Body of pancreas (tissue), 4 donors: ENCODE measurements around the gene GLIS1. TPM values are rescaled to one million over a fixed set of nuclear protein-coding genes. Genes with fewer than 3 reads are reported as not detected.

ENCODE experiments used
- ATAC-seq: fragments of 150-250 bp; one replicate; pipeline ENCODE4 v1.9.1; 2016
- DNase-seq, 4 donors: peaks; one replicate each; pipeline ENCODE4 v3.0.0-alpha.2; 2019
- H3K27ac ChIP-seq, 4 donors: fragments of 200-600 bp; sonication (generic); 1 replicate in 3 of 4; 2 replicates in 1 of 4; pipeline versions ENCODE4 v1.5.1 to v1.6.1; 2016 to 2019; ENCODE audit warnings: mild to moderate bottlenecking in 1 of 4, mixed read lengths in 1 of 4, moderate library complexity in 1 of 4
- H3K27me3 ChIP-seq, 2 donors: fragments of 200-600 bp; sonication (generic); one replicate each; pipeline ENCODE4 v1.6.0; 2016; ENCODE audit warnings: mild to moderate bottlenecking in 1 of 2
- H3K36me3 ChIP-seq, 2 donors: fragments of 200-600 bp; sonication (generic); replicated peaks in 1 of 2; 2 replicates each; pipeline ENCODE4 v1.5.1; 2016; ENCODE audit warnings: low read depth in 2 of 2; ENCODE audit not compliant: insufficient read depth in 1 of 2
- H3K4me1 ChIP-seq: fragments of 200-600 bp; sonication (generic); one replicate; pipeline ENCODE4 v1.6.0; 2016
- H3K4me3 ChIP-seq, 2 donors: fragments of 200-600 bp; sonication (generic); 1 replicate in 1 of 2; 2 replicates in 1 of 2; pipeline ENCODE4 v1.5.1; 2016 to 2019
- H3K9me3 ChIP-seq, 3 donors: fragments of 200-600 bp; sonication (generic); 1 replicate in 2 of 3; 2 replicates in 1 of 3; pipeline ENCODE4 v1.5.1; 2016
- POLR2A ChIP-seq, 3 donors: fragments of 450-650 bp; IDR thresholded peaks; one replicate each; pipeline ENCODE4 v1.6.1; 2016; ENCODE audit warnings: antibody characterized with exemption in 3 of 3, mild to moderate bottlenecking in 2 of 3
- whole genome bisulfite sequencing, 2 donors: methylation state at CpG; one replicate each; pipeline ENCODE4 v1.1.5; 2017; 5-methylcytosine and 5-hydroxymethylcytosine counted together
- intact Hi-C: fragments of 100-400 bp; cut with DNase I; formaldehyde crosslinking; loops from one replicate; pipeline ENCODE4 v1.15.1; 2023
- total RNA-seq, 2 donors: library from RNA; depleted of rRNA; stranded (reverse); fragments of >200 nt; gene quantifications; one replicate each; pipeline ENCODE4 v1.1.0, GENCODE V29; 2016
- TF ChIP-seq, protein P1 (sequence below), 7 experiments: fragments of 450-650 bp in 4 of 7; fragments of 200-600 bp in 3 of 7; sonication (generic) in 3 of 7; IDR thresholded peaks; one replicate each; pipeline ENCODE4 v1.5.1; 2016 to 2019; ENCODE audit warnings: antibody characterized with exemption in 7 of 7

Gene GLIS1
- total RNA-seq, 2 donors from 2014 or later: 0.33 TPM; not detected in 1

DNA sequence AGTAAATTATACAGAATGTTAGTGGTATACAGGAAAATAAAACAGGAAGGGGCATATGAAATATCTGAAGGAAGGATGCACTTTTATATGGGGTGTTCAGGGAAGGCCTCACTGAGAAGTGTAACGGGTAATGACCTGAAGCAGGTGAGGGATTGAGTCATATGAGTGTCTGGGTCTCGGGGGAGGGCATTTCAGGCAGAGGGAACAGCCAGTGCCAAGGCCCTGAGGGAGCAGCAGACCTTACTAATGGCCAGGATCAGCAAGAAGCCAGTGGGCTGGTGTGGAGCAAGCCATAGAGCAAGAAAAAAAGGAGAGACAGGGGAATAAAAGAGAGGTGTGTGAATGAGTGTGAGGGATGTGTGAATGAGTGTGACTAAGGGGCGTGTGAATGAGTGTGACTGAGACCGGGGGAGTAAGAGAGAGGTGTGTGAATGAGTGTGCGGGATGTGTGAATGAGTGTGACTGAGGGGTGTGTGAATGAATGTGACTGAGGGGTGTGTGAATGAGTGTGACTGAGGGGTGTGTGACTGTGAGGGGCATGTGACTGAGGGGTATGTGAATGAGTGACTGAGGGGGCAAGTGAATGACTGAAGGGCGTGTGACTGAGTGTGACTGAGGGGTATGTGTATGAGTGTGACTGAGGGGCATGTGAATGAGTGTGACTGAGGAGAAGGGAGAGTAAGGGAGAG, 107.2 kb downstream of the GLIS1 start:
- Histone ChIP-seq H3K36me3 (no peaks in the 10 kb centered on the region), H3K27ac (no peak overlapping the region), H3K27me3 (no peaks in the 10 kb centered on the region), H3K4me3 (no peak overlapping the region), H3K9me3 (no peaks in the 10 kb centered on the region), H3K4me1 (no peaks in the 10 kb centered on the region)
- TF ChIP-seq, protein P1, sequence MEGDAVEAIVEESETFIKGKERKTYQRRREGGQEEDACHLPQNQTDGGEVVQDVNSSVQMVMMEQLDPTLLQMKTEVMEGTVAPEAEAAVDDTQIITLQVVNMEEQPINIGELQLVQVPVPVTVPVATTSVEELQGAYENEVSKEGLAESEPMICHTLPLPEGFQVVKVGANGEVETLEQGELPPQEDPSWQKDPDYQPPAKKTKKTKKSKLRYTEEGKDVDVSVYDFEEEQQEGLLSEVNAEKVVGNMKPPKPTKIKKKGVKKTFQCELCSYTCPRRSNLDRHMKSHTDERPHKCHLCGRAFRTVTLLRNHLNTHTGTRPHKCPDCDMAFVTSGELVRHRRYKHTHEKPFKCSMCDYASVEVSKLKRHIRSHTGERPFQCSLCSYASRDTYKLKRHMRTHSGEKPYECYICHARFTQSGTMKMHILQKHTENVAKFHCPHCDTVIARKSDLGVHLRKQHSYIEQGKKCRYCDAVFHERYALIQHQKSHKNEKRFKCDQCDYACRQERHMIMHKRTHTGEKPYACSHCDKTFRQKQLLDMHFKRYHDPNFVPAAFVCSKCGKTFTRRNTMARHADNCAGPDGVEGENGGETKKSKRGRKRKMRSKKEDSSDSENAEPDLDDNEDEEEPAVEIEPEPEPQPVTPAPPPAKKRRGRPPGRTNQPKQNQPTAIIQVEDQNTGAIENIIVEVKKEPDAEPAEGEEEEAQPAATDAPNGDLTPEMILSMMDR (IDR thresholded peaks at IDR 0.05): no peak
- no peak for TF ChIP-seq POLR2A (IDR thresholded peaks at IDR 0.05)
- 70 to 77% methylated on average over 6 of the region's 6 CpGs for WGBS, 2 donors
- DNase-seq (no peak), ATAC-seq (no peak)
- intact Hi-C loops: no loop called here

DNA sequence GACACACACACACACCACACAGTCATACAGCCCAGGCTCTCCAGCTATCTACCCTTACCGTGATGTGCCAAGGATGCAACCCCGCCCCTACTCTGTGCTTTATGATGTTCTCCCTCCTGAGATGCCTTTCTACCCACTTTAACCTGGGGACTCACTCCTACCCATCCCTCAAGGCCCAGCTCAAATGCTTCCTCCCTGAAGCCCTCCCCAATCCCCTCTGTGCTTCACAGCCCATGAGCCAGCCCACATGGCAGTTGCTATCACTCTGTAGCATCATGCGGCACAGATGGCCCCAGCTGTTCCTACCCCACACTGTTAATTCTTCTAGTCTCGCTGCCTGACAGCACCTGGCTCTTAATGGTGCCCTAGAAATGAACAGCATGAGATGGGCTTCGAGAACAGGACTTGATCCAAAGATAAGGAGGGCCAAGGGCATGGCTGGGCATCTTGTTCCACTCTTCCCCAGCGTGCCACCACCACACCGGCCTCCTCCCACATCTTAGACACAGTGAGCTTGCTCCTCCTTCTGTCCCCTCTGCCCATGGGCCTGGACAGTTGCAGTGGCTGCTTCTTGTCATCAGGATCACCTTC, 109.8 kb downstream of the GLIS1 start:
- TF ChIP-seq POLR2A (IDR thresholded peaks at IDR 0.05): no peak
- TF ChIP-seq, protein P1 (IDR thresholded peaks at IDR 0.05): no peak
- Histone ChIP-seq H3K9me3 (no peaks in the 10 kb centered on the region), H3K27ac (no peak overlapping the region), H3K4me3 (no peak overlapping the region), H3K4me1 (no peaks in the 10 kb centered on the region), H3K36me3 (no peaks in the 10 kb centered on the region), H3K27me3 (no peaks in the 10 kb centered on the region)
- WGBS, 2 donors: 82 to 92% methylated on average over 7 of the region's 7 CpGs
- intact Hi-C loops: no loop called here
- ATAC-seq (no peak), DNase-seq (no peak)

DNA sequence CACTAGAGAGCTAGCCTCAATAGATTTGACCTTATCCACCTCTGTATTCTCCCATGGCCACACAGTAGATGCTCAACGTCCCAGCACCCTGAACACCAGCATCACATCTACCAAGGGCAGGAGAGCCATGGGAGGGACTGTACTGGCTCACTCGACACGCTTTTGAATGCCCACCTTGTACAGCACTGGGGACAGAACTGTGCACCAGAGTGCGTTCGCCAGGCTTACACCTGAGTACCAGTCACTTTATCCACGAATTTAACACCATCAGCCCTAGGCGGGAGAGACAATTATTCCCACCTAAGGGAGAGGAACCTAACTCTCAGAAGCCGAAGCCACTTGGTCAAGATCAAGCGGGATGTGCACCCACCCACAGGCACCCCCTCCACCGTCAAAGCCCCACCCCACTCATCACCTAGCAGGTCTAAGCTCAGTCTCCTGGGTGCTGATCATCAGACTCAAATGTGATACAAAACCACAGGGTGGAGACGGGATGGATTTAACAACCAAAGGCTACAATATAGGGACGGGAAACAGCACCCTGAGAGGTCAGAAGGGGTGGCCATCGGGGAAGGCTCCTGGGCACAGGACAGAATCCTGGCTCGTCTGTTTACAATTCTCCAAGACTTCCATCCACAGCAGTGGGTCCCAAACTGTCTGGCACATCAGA, 110.5 kb downstream of the GLIS1 start:
- Histone ChIP-seq H3K27ac (no peak overlapping the region), H3K27me3 (no peaks in the 10 kb centered on the region), H3K9me3 (no peaks in the 10 kb centered on the region), H3K36me3 (no peaks in the 10 kb centered on the region), H3K4me3 (no peak overlapping the region), H3K4me1 (no peaks in the 10 kb centered on the region)
- ATAC-seq (no peak), DNase-seq (no peak)
- WGBS, 2 donors: 64 to 67% methylated on average over 13 to 14 of the region's 14 CpGs
- TF ChIP-seq POLR2A (IDR thresholded peaks at IDR 0.05): no peak
- TF ChIP-seq, protein P1 (IDR thresholded peaks at IDR 0.05): no peak
- intact Hi-C loops: no loop called here

DNA sequence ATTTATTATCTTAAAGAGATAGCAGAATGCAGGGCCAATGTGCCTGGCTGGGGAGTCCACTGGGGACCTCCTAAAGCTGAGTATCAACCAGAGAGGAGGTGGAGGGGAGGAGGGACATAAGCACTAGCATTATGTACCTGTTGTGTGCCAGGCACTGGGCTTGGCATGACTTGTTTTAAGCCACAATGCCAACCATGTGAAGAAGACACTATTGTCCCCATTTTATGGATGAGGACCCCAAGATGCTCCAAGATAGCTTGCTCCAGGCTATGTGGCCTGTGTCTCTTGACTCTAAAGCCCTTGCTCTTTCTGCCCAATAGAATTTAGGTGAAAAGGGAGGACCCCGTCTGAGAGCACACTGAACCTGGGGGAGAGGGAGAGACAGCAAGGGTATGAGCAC, 111.3 kb downstream of the GLIS1 start:
- Histone ChIP-seq H3K27ac (no peak overlapping the region), H3K27me3 (no peaks in the 10 kb centered on the region), H3K36me3 (no peaks in the 10 kb centered on the region), H3K9me3 (no peaks in the 10 kb centered on the region), H3K4me3 (no peak overlapping the region), H3K4me1 (no peaks in the 10 kb centered on the region)
- ATAC-seq: no peak
- intact Hi-C loops: no loop called here
- TF ChIP-seq, protein P1 (IDR thresholded peaks at IDR 0.05): no peak
- TF ChIP-seq POLR2A (IDR thresholded peaks at IDR 0.05): no peak
- 67 to 80% methylated on average over 1 of the region's 1 CpG for WGBS, 2 donors
- DNase-seq: no peak
